GM12801 (cell line): Measurements from ENCODE around the gene DGUOK.

ENCODE experiments used
- CTCF ChIP-seq: IDR thresholded peaks from one replicate; pipeline ENCODE4 v1.5.1; 2011; ENCODE audit warnings: control low read depth; ENCODE audit not compliant: insufficient read length; ENCODE audit errors: extremely low read depth

The DGUOK gene

GRCh38 chr2:73993778-73994177 lies 67.1 kb downstream of the DGUOK start:
- TF ChIP-seq CTCF: no peak

GRCh38 chr2:73994178-73994831 lies 67.6 kb downstream of the DGUOK start:
- TF ChIP-seq CTCF: no peak

- no peak for TF ChIP-seq CTCF
These were observed 69.1 kb downstream of the DGUOK start for GRCh38 chr2:73995810-73996209.

GRCh38 chr2:73997813-73998212 lies 71.1 kb downstream of the DGUOK start:
- no peak for TF ChIP-seq CTCF

GRCh38 chr2:73998451-73998850 lies 71.8 kb downstream of the DGUOK start:
- TF ChIP-seq CTCF: no peak

- TF ChIP-seq CTCF: no peak
These were observed 72.3 kb downstream of the DGUOK start for GRCh38 chr2:73998933-73999332.

- TF ChIP-seq CTCF: no peak
These were observed 73.4 kb downstream of the DGUOK start for GRCh38 chr2:73999881-74000597.
